PC-3 (cell line): Measurements from ENCODE around the gene STON1.

Source experiments
- EZH2 ChIP-seq: fragments of 300-600 bp; sonication (generic); IDR thresholded peaks from one replicate; pipeline ENCODE4 v1.6.1; 2017; ENCODE audit warnings: antibody characterized with exemption, mild to moderate bottlenecking, low read length; ENCODE audit not compliant: unreplicated experiment
- EZH2phosphoT487 ChIP-seq: fragments of 300-600 bp; sonication (generic); IDR thresholded peaks from 2 replicates; pipeline ENCODE4 v1.6.1; 2018; ENCODE audit warnings: mild to moderate bottlenecking, antibody characterized with exemption, low read length, borderline replicate concordance
- TF ChIP-seq, protein P1 (sequence below): fragments of 300-600 bp; sonication (generic); conservative IDR thresholded peaks from 2 replicates; pipeline ENCODE4 v1.5.1; 2017; ENCODE audit warnings: antibody characterized with exemption, low read depth, mild to moderate bottlenecking, low read length

DNA sequence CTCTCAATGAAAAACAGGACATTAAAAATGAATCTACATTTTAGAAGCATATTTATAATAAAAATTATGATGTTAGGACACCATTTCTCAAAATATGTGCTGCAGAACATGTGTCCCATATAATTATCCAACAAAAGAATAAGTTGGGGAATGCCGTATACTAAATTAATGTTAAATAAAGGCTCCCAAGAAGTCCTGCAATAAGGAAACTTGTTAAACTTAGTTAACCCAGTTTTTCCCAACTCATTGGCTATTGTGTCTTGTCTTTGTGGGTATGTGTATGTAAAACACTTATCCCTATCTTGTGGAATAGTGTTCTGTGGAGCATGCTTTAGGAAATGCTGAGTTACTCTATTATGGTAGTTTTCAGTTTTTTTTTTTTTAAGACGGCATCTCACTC lies 62.1 kb downstream of the STON1 start:
- TF ChIP-seq EZH2phosphoT487: no peak
- TF ChIP-seq, protein P1, sequence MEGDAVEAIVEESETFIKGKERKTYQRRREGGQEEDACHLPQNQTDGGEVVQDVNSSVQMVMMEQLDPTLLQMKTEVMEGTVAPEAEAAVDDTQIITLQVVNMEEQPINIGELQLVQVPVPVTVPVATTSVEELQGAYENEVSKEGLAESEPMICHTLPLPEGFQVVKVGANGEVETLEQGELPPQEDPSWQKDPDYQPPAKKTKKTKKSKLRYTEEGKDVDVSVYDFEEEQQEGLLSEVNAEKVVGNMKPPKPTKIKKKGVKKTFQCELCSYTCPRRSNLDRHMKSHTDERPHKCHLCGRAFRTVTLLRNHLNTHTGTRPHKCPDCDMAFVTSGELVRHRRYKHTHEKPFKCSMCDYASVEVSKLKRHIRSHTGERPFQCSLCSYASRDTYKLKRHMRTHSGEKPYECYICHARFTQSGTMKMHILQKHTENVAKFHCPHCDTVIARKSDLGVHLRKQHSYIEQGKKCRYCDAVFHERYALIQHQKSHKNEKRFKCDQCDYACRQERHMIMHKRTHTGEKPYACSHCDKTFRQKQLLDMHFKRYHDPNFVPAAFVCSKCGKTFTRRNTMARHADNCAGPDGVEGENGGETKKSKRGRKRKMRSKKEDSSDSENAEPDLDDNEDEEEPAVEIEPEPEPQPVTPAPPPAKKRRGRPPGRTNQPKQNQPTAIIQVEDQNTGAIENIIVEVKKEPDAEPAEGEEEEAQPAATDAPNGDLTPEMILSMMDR: no peak
- no peak for TF ChIP-seq EZH2
